ENCODE data around the gene BBS9.

GRCh38 chr7:33250421-33250871 is 121.1 kb downstream of the BBS9 start:
- TF ChIP-seq REST (IDR thresholded peaks at IDR 0.05), result no peak
- no peak for TF ChIP-seq CTCF (IDR thresholded peaks at IDR 0.05; ENCODE audit: low read depth, low read length, missing input control)
- TF ChIP-seq HNF4A (conservative IDR thresholded peaks at IDR 0.05), result no peak
- TF ChIP-seq ATF3 (IDR thresholded peaks at IDR 0.05), result no peak
